ENCODE data around the gene TNPO3.

The TNPO3 gene

DNA sequence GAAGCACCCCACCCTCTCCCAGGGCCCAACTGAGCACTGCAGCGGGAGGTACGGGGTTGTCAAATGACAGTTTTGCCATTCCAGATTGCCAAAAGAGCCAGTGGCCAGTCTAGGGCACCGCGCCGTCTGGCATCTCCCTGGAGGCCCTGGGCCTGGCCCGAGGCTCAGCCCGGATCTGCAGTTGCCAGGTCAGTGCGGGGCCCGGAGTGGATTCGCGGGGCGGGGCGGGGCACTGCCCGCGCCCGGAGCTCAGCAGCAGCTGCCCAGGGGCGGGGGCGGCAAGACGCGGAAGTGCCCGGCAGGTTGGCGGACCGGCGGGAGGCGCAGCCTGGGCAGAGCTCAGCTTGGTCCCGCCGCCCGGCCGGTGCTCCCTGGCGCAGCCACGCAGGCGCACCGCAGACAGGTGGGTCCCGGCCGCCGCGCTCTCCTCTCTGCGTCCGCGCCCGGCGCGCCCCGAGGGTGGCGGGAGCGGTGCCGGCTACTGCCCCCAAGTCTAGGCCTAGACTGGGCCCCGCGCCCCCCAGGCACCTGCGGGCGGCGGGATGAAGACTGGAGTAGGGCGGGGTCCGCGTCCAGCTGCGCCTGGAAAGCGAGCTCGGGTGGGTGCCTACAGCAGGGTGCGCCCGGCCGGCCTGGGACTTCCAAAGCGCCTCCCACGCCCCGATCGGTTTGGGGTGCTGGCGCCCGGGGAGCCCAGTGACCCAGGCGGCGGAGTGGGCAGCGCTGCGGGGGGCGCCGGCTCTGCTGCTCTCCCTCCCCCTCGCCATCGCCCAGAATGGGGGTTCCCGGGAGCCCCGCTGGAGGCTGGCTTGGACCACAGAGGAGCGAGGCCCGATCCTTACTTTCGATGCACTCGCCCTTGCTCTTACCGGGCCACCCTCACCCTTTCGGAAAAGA lies 117.0 kb downstream of the TNPO3 start, which contains the start of gene IRF5:
Gene IRF5, plus strand, starts transcription at position 281 of the 897 bp plus-strand sequence. CDS start 4,155 bp downstream, outside the sequence.
- peak; percentile 64 to 83 for DNase-seq

GRCh38 chr7:128937271-128937646 lies 117.7 kb downstream of the TNPO3 start:
- DNase-seq, result no peak

- no peak for DNase-seq
Measured at GRCh38 chr7:128936798-128937197, 118.1 kb downstream of the TNPO3 start.

DNA sequence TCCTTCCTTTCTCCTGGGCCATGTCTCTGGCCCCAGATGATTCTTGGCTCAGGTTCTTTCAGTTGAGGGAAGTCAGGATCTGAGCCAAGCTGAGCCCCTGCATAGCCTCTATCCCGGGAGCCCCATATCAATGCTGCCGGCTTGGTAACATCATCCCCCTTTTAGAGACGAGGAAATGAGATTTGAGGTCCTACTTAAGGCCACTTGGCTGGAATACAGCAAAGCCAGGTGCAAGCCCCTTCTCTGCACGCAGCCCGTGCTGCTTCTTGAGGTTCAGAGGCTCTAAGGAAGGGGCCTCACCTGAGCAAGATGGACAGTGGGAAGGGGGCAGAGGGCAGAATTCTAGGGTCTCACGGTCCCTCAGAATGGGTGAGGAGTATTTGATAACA lies 119.6 kb downstream of the TNPO3 start:
- DNase-seq, result no peak

GRCh38 chr7:128934361-128935341 lies 120.3 kb downstream of the TNPO3 start:
- peak; percentile 81 to 88 for DNase-seq

DNA sequence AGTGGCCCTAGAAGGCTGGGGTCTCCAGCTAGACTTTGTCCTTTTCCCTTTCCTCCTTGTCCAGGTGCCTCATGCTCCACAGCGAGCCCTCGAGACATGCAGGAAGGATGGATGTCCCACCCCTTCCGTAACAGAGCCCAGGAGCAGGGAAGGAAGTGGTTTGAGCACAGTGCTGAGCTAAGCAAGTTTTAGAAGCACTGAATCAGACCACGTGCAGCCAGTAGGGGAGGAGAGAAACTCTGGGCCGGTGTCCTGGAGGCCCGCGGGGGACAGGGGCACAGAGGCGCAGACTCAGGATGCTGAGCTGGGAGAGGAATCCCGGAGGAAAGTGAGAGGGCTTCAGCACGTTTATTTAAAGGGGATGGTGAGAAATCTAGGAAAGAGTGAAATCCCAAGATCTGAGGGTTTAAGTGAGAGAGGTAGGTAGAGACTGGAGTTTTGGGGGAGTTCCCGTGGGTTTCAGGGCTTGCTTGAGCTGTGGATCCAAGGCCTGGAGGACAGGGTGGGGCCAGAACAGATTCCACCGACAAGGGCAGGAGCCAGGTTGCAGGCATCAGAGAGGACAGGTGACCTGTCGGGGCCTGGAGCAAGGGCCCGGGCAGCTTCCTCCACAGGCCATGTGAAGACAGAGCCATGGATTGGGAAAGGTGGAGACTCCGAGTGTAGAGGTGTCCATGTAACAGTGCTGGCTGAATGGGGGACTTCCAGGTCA lies 121.6 kb downstream of the TNPO3 start:
- peak; percentile 71 to 75 for DNase-seq

DNA sequence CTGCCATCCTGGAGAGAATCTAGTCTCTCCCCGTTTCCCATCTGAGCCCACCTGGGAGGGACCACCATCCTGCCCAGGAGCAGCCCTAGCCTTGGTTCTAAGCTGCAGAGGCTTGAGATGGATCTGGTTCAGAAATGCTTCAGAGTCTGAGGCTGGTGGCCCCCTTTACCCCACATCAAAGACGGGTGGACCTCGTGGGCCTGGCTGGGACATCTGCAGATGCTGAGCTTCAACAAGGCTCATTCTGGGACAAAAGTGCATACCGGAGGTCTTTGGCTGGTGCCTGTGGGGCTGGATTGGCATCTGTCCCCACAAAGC lies 122.1 kb downstream of the TNPO3 start:
- no peak for DNase-seq

DNA sequence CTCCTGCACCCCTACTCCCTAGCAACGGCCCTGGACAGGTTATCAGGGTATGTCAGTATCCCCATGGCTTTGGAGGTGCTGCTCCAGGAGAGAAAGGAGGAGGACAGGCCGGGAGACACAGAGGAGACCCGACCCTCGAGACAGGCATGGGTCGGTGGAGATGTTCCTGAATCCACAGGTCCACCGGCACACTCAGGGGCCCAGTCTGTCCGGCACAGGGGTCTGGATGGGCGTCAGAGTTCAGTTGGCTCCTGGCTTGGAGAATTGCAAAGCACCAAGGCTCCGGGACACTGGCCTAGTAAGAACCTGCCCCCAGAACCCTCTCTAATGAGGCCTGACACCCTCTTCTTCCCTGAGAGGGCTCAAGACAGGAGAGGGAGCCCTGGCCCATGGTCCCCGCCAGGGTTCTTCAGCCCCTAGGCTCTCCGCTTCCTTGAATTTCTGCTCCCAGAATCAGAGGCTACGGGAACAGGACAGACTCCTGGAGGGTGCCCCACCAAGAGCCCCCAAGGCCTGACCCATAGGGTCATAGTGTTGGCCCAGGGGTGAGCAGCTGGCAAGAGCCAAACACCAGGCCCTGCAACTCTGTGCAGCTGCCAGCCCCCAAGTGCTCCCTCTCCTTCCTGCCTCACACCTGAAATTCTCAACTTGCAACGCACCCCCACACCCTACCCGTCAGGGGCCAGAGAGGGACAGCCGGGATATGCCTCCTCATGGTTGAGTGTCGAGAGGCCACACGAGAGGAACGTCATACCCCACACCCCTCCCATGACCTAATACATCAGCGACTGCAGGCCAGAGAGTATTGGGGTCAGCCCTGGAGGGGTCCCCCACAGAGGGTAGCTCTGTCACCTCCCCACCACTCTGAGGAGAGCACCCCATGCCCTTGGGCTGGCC lies 122.7 kb downstream of the TNPO3 start:
- DNase-seq, result no peak

DNA sequence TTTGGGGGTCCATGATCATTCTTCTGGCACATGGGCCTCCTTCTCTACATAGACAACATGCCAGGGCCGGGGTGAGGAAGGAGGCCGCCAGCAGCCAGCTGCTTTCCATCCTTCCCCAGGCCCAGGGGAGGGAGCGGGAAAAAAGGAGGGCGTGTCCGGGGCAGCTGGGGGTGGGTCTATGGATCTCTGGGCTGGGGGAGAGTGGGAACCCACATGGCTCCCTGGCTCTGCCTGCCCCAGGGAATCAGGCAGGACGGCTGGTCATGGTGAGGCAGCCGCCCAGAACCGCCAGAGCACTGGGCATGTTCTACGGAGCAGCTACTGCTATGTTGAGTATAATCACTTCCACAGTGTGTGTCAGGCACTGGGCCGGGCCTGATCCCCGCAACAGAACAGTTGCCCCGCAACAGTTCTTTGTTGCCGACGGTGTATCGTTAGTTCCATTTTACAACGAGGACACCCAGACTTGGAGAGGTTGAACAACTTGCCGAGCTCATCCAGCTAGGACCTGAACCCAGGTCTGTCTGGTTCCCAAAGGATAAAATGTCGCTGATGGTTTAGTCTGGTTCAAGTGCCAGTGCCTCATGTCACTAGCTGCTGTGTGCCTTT lies 123.6 kb downstream of the TNPO3 start:
- no peak for DNase-seq

DNA sequence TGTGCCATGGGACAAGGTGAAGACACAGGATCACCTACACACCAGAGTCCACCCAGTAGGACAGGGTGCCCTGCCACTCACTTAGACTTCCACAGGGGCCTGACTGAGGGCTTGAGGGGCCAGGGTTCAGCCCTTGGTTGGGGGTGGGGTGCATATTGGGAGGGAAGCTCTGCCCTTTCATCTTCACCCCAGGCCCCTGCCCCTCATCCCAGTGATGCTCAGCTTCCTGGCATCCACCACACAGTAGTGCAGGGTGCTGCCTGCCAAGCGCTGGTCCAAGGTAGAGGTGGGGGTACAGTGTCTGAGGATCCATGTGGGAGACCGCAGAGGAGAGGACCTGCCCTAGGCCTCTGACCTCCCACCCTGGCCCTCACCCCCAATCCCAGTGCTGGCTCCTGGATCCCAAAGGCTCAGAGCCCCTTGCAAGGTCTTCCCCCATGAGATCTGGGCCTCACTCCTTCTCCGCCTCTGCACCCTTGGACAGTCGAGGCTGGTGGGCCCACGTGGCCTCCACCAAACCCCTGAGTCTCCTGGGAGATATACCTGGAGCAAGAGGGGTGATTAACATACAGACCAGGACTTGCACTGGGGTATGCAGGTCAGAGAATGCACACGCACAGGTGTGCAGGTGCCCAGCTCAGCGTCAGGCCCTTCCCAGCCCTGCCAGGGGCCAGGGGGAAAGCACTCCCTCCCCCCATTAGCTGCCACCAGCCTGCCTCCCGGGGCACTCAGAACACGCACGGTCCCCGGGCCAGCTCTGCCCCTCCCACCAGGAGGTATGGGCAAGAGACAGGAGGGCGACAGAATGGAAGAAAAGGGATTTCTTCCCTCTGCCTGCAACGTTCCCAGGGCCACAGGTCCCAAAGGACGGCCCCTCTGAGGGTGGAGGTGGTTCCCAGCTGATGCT lies 125.8 kb downstream of the TNPO3 start:
- DNase-seq, result no peak

GRCh38 chr7:128928159-128928813 lies 126.6 kb downstream of the TNPO3 start:
- DNase-seq, result no peak

DNA sequence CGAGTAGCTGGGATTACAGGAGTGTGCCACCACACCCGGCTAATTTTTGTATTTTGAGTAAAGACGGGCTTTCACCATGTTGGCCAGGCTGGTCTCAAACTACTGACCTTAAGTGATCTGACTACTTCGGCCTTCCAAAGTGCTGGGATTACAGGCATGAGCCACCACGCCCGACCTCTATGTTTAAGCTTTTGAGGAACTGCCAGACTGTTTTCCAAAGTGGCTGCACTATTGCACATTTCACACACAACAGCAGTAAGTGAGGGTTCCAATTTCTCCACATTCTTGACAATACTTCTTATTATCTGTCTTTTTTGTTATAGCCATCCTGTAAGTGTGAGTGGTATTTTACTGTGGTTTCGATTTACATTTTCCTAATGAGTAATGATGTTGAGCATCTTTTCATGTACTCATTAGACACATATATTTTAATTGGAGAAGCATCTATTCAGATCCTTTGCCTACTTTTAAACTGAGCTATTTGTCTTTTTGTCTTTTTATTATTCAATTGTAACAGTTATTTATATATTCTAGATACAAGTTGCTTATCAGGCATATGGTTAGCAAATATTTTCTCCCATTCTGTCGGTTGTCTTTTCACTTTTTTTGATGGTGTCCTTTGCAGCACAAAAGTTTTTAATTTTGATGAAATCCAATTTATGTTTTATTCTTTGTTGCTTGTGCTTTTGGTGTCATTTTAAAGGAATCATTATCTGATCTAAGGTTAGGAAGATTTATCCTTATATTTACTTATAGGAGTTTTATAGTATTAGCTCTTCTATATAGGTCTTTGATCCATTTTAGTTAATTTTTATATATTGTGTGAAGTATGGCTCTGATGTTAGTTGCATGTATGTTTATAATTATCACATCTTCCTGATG lies 130.0 kb downstream of the TNPO3 start:
- DNase-seq, result no peak

- no peak for DNase-seq
Measured at GRCh38 chr7:128923411-128923800, 131.5 kb downstream of the TNPO3 start.

DNA sequence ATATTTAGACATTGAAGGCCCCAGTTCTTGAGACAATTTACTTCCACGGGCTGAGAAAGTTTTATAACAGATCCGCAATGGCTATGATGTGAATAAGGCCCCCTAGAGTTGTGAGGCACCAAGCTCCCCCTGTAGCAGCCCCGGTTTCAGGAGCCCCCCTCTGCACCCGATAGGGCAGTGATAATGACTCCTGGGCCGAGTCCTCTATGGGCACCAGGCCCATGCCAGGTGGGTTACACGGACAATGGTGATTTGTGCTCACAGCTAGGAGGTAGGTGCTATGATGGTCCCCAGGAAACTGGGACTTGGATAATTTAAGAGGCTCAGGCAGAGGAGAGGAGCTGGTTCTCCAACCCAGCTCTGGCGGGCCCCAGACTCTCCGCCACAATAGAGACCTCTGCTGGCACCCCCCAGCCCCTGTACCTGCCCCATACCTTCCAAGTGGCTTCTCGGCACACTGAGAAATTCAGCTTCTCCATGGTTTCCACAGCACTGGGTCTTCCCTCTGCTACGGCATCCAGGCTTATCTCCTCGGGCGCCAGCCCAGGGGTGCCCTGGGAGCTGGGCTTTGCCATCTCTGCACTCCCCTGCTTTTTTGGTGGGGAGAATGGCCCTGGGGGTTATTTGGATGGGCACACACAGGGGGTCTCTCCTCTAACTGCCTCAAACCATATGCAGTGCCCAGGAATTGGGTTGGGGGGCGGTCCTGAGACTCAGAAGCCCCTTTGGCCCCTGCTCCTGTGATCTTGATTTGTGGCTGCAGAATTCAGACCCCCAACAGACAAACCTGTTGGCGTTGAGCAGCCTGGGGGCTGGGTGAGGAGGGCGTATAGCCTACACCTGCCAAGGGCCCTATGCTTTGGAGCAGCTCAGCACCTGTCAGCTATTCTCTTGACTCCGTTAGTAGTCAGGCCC lies 132.2 kb downstream of the TNPO3 start:
- DNase-seq, result no peak

GRCh38 chr7:128921866-128922440 lies 133.0 kb downstream of the TNPO3 start:
- no peak for DNase-seq

DNA sequence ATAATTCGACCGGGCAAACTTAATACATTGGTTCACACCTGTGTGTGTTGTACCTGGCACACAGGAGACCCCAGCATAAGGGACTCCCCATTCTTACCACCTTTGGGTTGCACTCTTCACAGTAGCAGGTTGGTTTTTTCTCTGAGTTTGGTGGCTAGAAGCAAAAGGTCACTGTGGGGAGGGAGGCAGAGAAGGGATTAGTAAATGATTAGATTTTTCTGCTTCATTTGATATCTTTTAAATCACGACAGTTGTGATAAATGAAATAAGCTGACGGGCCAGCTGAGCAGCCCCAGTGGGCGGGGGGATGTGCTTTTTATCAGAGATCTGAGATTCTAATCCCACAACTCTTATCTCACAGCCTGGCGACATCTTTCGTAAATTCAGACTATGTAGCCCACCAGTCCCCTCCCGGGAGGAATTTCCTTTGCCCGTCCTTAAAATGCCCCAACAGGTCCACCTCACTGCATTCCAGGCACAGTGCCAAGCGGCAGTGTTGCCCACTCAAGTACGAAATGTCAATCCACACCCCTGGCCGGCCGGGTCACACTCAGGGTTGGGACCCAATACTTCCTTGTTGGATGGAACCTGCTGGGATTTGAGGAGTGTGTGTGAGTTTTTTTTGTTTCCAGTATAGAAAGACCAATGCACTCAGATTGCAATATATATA lies 133.9 kb downstream of the TNPO3 start:
- no peak for DNase-seq

All from inflammatory macrophage treated with lipopolysaccharide for 1 hour (primary cell).